A549 (cell line): ENCODE measurements around the gene MSI2.

ENCODE experiments used
- NR3C1 ChIP-seq: fragments of >200 bp; sonication (Bioruptor Twin); formaldehyde crosslinking; IDR thresholded peaks from 3 replicates; pipeline ENCODE4 v1.6.1; 2017
- RAD21 ChIP-seq, 2 experiments: fragments of >200 bp in 1 of 2; sonication (Bioruptor Twin) in 1 of 2; formaldehyde crosslinking in 1 of 2; IDR thresholded peaks in 1 of 2; conservative IDR thresholded peaks in 1 of 2; 2 replicates in 1 of 2; 3 replicates in 1 of 2; pipeline ENCODE4 v1.6.1; 2012 to 2018; ENCODE audit warnings: inconsistent platforms in 1 of 2
- TF ChIP-seq, protein P1 (sequence below): IDR thresholded peaks from 2 replicates; pipeline ENCODE4 v1.6.1; 2012
- TF ChIP-seq, protein P2 (sequence below): fragments of >200 bp; sonication (Bioruptor Twin); formaldehyde crosslinking; IDR thresholded peaks from 3 replicates; pipeline ENCODE4 v1.5.1; 2016

DNA sequence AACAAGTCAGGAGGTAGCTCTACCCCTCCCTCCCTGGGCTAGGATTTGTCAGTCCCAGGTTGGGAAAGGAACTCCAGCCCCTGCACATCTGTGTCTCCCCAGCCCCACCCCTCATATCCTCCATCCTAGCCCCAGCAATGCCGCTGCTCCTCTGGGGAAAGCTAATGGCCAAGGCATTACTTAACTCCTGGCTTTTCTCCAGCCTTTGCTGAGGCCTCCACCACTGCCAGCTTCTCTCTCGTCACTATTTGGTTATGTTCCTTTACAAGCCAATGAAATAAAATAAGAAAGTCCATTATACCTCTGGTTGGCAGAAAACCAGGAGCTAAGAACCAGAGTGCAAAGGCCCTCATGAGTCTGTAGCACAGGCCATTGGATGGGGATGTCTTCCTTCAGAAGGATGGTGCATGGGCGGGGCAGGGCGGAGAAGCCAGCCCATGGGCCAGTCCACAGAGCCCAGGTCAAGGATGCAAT lies 317.8 kb downstream of the MSI2 start:
- no peak for TF ChIP-seq NR3C1
- TF ChIP-seq, protein P1, sequence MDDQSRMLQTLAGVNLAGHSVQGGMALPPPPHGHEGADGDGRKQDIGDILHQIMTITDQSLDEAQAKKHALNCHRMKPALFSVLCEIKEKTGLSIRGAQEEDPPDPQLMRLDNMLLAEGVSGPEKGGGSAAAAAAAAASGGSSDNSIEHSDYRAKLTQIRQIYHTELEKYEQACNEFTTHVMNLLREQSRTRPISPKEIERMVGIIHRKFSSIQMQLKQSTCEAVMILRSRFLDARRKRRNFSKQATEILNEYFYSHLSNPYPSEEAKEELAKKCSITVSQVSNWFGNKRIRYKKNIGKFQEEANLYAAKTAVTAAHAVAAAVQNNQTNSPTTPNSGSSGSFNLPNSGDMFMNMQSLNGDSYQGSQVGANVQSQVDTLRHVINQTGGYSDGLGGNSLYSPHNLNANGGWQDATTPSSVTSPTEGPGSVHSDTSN = no peak
- TF ChIP-seq, protein P2, sequence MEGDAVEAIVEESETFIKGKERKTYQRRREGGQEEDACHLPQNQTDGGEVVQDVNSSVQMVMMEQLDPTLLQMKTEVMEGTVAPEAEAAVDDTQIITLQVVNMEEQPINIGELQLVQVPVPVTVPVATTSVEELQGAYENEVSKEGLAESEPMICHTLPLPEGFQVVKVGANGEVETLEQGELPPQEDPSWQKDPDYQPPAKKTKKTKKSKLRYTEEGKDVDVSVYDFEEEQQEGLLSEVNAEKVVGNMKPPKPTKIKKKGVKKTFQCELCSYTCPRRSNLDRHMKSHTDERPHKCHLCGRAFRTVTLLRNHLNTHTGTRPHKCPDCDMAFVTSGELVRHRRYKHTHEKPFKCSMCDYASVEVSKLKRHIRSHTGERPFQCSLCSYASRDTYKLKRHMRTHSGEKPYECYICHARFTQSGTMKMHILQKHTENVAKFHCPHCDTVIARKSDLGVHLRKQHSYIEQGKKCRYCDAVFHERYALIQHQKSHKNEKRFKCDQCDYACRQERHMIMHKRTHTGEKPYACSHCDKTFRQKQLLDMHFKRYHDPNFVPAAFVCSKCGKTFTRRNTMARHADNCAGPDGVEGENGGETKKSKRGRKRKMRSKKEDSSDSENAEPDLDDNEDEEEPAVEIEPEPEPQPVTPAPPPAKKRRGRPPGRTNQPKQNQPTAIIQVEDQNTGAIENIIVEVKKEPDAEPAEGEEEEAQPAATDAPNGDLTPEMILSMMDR = no peak
- no peak for TF ChIP-seq RAD21 (conservative IDR thresholded peaks at IDR 0.05 in 1 of 2, IDR thresholded peaks at IDR 0.05 in 1 of 2)
